ENCODE measurements around the gene CDK18.

The CDK18 gene

DNA sequence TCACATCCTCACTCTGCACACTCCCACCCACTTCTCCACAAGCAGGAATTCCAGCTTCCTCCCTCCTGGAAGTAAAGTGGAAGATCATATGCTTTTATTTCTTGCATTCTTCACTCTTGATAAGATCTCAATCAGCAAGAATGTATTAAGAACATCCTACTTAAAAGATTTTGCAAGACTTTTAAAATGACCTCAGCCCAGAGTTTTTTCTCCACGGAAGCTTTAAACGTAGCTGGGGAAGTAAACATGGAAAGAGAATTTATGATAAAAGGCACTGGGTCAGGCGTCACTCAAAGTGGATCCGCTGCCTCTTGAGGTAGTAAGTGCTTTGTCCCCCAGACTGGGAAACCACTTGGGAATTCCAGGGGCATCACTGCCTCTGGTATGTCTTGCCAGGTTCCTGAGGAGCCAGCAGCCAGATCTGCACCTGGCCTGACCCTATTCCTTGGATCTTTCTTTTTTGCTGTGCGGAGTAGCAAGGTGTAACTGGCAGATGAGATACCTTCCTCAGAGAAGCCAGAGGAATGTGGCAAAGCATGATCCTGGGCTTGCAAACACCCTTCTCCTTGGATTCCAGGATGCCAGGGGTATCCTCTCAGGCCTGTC, 33.9 kb downstream of the CDK18 start:
- no peak for DNase-seq (ENCODE audit: low read depth)

DNA sequence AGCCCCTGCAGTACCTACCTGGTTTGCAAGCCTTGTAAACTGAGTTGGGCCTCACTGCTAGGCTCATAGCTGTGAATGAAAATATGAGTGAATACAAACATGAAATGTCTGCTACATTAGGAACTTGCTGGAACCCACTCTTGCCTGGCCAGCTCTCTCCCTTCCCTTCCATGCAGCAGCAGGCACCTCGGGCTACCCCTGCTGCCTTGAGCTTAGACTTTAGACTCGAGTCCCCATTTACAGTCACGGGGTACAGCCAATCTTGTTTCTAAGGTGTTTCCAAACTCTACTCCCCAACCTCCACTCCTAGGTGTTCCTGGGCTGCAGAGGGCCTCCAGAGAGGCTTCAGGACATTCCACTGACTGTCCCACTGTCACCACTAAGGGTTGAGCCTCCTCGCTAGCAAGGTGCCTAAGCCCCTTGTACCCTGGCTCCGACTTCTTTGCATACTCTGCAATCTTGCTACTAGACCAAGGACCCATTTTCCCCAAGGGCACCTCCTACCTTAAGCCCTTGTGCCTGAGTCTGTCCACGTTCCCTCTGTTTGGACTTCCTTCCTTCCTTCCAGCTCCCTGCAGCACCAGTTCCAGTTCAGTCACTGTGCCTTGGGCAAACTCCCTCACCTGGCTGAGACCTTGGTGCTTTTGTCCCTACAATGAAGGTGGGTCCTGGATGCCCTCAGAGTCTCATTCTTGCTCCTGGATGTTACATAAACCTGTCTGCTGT, 36.9 kb downstream of the CDK18 start:
- no peak for DNase-seq (ENCODE audit: low read depth)

GRCh38 chr1:205542367-205542766, 37.9 kb downstream of the CDK18 start:
- DNase-seq (ENCODE audit: low read depth) = no peak

GRCh38 chr1:205543351-205544301, 39.2 kb downstream of the CDK18 start:
- DNase-seq (ENCODE audit: low read depth) = no peak

GRCh38 chr1:205545001-205545919, 40.8 kb downstream of the CDK18 start:
- no peak for DNase-seq (ENCODE audit: low read depth)

GRCh38 chr1:205545991-205546390, 41.5 kb downstream of the CDK18 start:
- no peak for DNase-seq (ENCODE audit: low read depth)

GRCh38 chr1:205546541-205546940, 42.1 kb downstream of the CDK18 start:
- no peak for DNase-seq (ENCODE audit: low read depth)

GRCh38 chr1:205547936-205548827, 43.7 kb downstream of the CDK18 start:
- DNase-seq (ENCODE audit: low read depth) = no peak

GRCh38 chr1:205554026-205554811, 49.8 kb downstream of the CDK18 start:
- no peak for DNase-seq (ENCODE audit: low read depth)

- no peak for DNase-seq (ENCODE audit: low read depth)
These were observed 57.2 kb downstream of the CDK18 start for GRCh38 chr1:205561501-205562203.

DNA sequence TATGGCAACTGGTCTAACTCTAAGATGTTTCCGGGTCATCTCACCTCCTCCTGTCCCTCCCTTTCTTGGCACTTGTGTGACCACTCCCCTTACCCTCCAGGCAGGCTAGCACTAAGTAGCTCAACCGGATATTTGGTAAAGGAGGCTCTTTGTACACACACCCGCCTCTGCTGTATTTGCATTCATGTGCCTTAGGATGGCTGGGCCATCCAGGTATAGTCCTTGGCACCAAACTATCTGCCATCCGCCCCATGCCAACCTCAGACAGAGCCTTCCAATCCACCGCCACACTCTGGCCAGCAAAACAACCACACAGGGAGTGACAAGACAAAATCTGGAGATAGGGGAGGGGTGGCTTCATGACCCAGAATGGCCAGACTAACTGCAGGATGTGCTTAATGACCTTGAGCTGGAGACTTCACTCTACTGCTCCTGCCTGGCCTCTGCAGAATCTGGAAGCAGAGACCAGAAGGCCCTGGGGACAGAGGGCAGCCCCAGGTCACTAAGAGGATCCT, 59.5 kb downstream of the CDK18 start:
- no peak for DNase-seq (ENCODE audit: low read depth)

- DNase-seq (ENCODE audit: low read depth) = no peak
These were observed 61.3 kb downstream of the CDK18 start for GRCh38 chr1:205565799-205566198.

GRCh38 chr1:205567716-205568115, 63.2 kb downstream of the CDK18 start:
- no peak for DNase-seq (ENCODE audit: low read depth)

- no peak for DNase-seq (ENCODE audit: low read depth)
These were observed 63.6 kb downstream of the CDK18 start for GRCh38 chr1:205568135-205568468.

GRCh38 chr1:205568469-205569361, 64.2 kb downstream of the CDK18 start:
- DNase-seq (ENCODE audit: low read depth) = no peak

GRCh38 chr1:205569411-205570172, 65.1 kb downstream of the CDK18 start:
- DNase-seq (ENCODE audit: low read depth) = no peak

DNA sequence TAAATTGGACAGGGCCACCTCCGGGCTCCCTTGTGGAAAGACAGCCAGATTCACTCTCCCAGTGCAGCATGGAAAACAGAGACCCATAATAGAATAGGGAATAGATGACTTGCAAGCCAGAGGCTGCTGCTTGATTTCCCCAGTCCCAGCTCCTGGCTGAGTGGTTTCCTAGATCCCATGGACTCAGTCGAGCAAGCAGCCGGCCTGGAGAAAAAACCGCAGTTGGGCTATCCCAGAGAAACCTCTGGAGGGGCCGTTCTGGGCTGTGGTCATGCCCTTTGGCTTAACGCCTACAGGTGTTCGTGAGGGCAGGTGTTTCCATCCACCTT, 65.7 kb downstream of the CDK18 start:
- DNase-seq (ENCODE audit: low read depth) = no peak
